ENCODE results near the gene FER. TPM values are rescaled to one million over a fixed set of nuclear protein-coding genes. Genes with fewer than 3 reads are reported as not detected.

FER gene
- total RNA-seq, 1 donor from 2014 or later: 30.9 TPM

DNA sequence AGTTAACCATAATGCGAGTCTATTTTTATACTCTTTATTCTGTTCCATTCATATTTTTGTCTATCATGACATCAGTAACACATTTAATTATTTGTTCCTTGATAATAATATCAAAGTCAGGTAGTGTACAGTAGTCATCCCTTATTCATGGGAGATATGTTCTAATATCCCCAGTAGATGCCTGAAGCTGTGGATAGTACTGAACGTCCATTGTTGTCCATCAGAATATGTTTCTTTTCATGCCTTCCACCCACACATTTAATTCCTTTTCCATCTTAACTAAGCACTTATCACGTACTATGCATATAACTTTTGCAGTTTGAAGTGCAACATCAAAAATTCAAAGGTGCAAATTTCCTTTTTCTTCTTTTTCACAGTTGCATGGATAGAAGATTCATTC, 53.6 kb downstream of the FER start:
- Mint-ChIP-seq H3K4me3 (ENCODE audit: unreplicated experiment) (no peak overlapping the region), H3K27me3 (ENCODE audit: unreplicated experiment) (no peaks in the 10 kb centered on the region), H3K36me3 (ENCODE audit: unreplicated experiment) (peaks cover 29% of the 10 kb centered on the region), H3K4me1 (ENCODE audit: low read depth, unreplicated experiment) (no peaks in the 10 kb centered on the region), H3K27ac (ENCODE audit: unreplicated experiment) (no peak overlapping the region), H3K9me3 (ENCODE audit: unreplicated experiment) (peaks cover 16% of the 10 kb centered on the region)
- DNase-seq: no peak
- TF ChIP-seq, protein P1, sequence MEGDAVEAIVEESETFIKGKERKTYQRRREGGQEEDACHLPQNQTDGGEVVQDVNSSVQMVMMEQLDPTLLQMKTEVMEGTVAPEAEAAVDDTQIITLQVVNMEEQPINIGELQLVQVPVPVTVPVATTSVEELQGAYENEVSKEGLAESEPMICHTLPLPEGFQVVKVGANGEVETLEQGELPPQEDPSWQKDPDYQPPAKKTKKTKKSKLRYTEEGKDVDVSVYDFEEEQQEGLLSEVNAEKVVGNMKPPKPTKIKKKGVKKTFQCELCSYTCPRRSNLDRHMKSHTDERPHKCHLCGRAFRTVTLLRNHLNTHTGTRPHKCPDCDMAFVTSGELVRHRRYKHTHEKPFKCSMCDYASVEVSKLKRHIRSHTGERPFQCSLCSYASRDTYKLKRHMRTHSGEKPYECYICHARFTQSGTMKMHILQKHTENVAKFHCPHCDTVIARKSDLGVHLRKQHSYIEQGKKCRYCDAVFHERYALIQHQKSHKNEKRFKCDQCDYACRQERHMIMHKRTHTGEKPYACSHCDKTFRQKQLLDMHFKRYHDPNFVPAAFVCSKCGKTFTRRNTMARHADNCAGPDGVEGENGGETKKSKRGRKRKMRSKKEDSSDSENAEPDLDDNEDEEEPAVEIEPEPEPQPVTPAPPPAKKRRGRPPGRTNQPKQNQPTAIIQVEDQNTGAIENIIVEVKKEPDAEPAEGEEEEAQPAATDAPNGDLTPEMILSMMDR (IDR thresholded peaks at IDR 0.05; ENCODE audit: partially characterized antibody, unreplicated experiment): no peak

DNA sequence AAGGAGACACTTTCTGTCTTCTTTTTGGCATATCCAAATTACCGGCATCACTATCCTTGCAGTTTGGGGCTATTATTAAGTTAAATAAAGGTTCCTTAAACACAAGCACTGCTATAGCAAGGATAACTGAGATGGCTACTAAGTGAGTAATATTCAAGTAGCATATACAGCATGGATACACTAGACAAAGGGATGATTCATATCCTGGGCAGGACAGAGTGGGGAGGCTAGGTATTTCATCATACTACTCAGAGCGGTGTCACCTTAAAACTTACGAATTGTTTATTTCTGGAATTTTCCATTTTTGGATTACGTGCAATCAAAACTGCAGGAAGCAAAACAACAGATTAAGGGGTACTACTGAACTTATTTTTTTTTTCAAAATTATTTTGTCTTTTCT, 54.1 kb downstream of the FER start:
- no peaks in the 10 kb centered on the region for H3K4me1 Mint-ChIP-seq (ENCODE audit: low read depth, unreplicated experiment)
- H3K36me3 Mint-ChIP-seq (ENCODE audit: unreplicated experiment): peaks cover 32% of the 10 kb centered on the region
- no peak overlapping the region for H3K27ac Mint-ChIP-seq (ENCODE audit: unreplicated experiment)
- DNase-seq: no peak
- TF ChIP-seq, protein P1 (IDR thresholded peaks at IDR 0.05; ENCODE audit: partially characterized antibody, unreplicated experiment): no peak
- H3K9me3 Mint-ChIP-seq (ENCODE audit: unreplicated experiment): peaks cover 16% of the 10 kb centered on the region
- no peak overlapping the region for H3K4me3 Mint-ChIP-seq (ENCODE audit: unreplicated experiment)
- H3K27me3 Mint-ChIP-seq (ENCODE audit: unreplicated experiment): no peaks in the 10 kb centered on the region

DNA sequence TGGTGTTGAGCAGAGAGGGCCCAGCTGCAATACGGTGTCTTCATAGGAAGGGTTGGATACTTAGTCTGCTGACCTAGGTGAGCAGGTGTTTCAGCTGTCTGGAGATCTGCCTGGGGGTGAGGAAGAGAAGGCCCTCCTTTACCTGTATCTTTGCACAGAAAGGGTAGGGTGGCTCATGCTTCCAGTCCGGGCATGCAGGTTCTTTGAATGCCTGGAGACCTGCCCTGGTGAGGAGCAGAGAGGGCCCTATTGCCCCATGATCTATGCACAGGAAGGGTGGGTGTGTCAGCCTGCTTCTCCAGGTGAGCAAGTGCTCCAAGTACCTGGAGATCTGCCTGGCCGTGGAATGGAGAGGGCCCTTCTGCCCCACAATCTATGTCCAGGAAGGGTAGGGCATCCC, 63.0 kb downstream of the FER start:
- DNase-seq: no peak
- Mint-ChIP-seq H3K4me3 (ENCODE audit: unreplicated experiment) (no peak overlapping the region), H3K27ac (ENCODE audit: unreplicated experiment) (no peak overlapping the region), H3K9me3 (ENCODE audit: unreplicated experiment) (no peaks in the 10 kb centered on the region), H3K36me3 (ENCODE audit: unreplicated experiment) (peaks cover 27% of the 10 kb centered on the region), H3K27me3 (ENCODE audit: unreplicated experiment) (no peaks in the 10 kb centered on the region), H3K4me1 (ENCODE audit: low read depth, unreplicated experiment) (no peaks in the 10 kb centered on the region)
- TF ChIP-seq, protein P1 (IDR thresholded peaks at IDR 0.05; ENCODE audit: partially characterized antibody, unreplicated experiment): no peak

DNA sequence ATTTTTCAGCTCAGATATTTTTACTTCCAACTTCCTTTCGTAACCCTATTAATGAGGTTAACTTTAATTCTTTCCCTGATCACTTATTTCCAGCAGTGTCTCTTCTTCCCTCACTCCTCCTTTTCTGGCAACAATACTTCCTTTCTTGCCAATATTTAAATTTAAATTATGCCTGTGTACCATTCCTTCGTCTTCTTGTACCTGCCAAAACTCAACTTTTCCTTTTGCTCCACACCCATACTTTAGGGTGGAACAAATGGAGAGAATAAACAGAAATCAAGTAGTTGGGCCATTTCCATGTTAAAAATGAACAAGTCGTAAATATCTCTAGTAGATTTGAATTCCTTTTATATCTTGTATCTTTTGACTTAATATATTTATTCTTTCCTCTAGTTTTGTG, 66.0 kb downstream of the FER start:
- Mint-ChIP-seq H3K36me3 (ENCODE audit: unreplicated experiment) (peaks cover 12% of the 10 kb centered on the region), H3K4me3 (ENCODE audit: unreplicated experiment) (no peak overlapping the region), H3K4me1 (ENCODE audit: low read depth, unreplicated experiment) (no peaks in the 10 kb centered on the region), H3K9me3 (ENCODE audit: unreplicated experiment) (no peaks in the 10 kb centered on the region), H3K27ac (ENCODE audit: unreplicated experiment) (no peak overlapping the region), H3K27me3 (ENCODE audit: unreplicated experiment) (no peaks in the 10 kb centered on the region)
- DNase-seq: no peak
- TF ChIP-seq, protein P1 (IDR thresholded peaks at IDR 0.05; ENCODE audit: partially characterized antibody, unreplicated experiment): no peak

DNA sequence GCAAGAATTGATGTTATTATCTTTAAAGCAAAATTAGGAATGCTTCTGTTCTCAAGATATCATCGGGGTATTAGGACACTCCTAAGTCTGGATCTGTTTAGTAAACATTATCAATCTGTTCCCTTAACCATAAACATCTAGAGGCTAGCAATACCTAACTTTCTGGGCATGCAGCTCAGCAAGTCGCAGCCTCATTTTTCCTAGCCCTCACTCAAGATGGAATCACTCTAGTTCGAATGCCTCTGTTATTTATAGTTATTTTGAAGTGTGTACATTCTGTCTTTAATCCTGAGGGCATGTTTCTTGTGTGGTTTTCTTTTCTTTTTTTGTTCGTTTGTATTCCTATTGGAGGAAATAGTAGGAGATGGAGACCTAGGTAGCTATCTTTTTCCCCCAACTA, 66.9 kb downstream of the FER start:
- Mint-ChIP-seq H3K27me3 (ENCODE audit: unreplicated experiment) (no peaks in the 10 kb centered on the region), H3K4me3 (ENCODE audit: unreplicated experiment) (no peak overlapping the region), H3K4me1 (ENCODE audit: low read depth, unreplicated experiment) (no peaks in the 10 kb centered on the region), H3K9me3 (ENCODE audit: unreplicated experiment) (no peaks in the 10 kb centered on the region), H3K27ac (ENCODE audit: unreplicated experiment) (no peak overlapping the region), H3K36me3 (ENCODE audit: unreplicated experiment) (peaks cover 5% of the 10 kb centered on the region)
- no peak for DNase-seq
- TF ChIP-seq, protein P1 (IDR thresholded peaks at IDR 0.05; ENCODE audit: partially characterized antibody, unreplicated experiment): no peak
